Measurements from ENCODE around the gene WDR81. TPM values are rescaled to one million over a fixed set of nuclear protein-coding genes. Genes with fewer than 3 reads are reported as not detected.
A peak's percentile ranks its signal among the peaks of the same experiment; 100 is the strongest.

Gene WDR81
- total RNA-seq, 1 experiment from 2014 or later = 20.5 TPM

DNA sequence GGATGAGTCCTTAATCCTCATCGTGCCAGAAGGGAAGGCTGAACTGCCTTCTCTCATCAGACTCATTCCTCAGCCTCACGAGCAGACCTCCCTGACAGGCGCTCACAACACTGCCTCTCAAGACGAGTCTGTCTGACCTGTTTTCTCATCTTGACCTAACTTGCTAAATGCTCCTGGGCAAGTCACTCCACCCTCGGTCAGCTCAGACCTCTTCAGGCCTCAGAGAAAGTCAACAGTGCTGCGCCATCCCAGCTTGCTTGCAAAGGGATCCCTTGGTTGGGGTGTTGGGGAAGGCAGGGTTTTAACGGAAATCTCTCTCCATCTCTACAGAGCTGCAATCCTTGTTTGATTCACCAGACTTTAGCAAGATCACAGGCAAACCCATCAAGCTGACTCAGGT, 52.4 kb downstream of the WDR81 start:
- intact Hi-C loops (cut with micrococcal nuclease; ENCODE audit: unreplicated experiment) = no loop called here
- Histone ChIP-seq H3K4me3 (no peak overlapping the region), H3K79me2 (ENCODE audit: low read depth) (no peaks in the 10 kb centered on the region), H3K27me3 (ENCODE audit: insufficient read depth, low read depth) (no peaks in the 10 kb centered on the region), H3K9me2 (ENCODE audit: insufficient read depth) (no peaks in the 10 kb centered on the region), H3K36me3 (ENCODE audit: low read depth) (no peaks in the 10 kb centered on the region), H4K20me1 (ENCODE audit: insufficient read depth) (no peaks in the 10 kb centered on the region), H3K27ac (no peak overlapping the region), H3K4me1 (replicated peaks; ENCODE audit: insufficient read depth) (no peaks in the 10 kb centered on the region), H3K4me2 (no peak overlapping the region), H3K9me3 (ENCODE audit: insufficient read depth, low read depth) (no peaks in the 10 kb centered on the region), H3F3A (ENCODE audit: insufficient read depth, low read depth) (peaks cover 4% of the 10 kb centered on the region; the same call in 1 of the 2 replicates), H2AFZ (no peak overlapping the region)
- CTCF ChIA-PET = no interaction called here
- no peak for DNase-seq
- TF ChIP-seq, protein P1, sequence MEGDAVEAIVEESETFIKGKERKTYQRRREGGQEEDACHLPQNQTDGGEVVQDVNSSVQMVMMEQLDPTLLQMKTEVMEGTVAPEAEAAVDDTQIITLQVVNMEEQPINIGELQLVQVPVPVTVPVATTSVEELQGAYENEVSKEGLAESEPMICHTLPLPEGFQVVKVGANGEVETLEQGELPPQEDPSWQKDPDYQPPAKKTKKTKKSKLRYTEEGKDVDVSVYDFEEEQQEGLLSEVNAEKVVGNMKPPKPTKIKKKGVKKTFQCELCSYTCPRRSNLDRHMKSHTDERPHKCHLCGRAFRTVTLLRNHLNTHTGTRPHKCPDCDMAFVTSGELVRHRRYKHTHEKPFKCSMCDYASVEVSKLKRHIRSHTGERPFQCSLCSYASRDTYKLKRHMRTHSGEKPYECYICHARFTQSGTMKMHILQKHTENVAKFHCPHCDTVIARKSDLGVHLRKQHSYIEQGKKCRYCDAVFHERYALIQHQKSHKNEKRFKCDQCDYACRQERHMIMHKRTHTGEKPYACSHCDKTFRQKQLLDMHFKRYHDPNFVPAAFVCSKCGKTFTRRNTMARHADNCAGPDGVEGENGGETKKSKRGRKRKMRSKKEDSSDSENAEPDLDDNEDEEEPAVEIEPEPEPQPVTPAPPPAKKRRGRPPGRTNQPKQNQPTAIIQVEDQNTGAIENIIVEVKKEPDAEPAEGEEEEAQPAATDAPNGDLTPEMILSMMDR (conservative IDR thresholded peaks at IDR 0.05) = no peak
- no peak for TF ChIP-seq EZH2 (IDR thresholded peaks at IDR 0.05; ENCODE audit: low read depth)
- BruUV-seq (replicated peaks) = no TSS peak
- POLR2A ChIA-PET (ENCODE audit: unreplicated experiment) = no interaction called here

DNA sequence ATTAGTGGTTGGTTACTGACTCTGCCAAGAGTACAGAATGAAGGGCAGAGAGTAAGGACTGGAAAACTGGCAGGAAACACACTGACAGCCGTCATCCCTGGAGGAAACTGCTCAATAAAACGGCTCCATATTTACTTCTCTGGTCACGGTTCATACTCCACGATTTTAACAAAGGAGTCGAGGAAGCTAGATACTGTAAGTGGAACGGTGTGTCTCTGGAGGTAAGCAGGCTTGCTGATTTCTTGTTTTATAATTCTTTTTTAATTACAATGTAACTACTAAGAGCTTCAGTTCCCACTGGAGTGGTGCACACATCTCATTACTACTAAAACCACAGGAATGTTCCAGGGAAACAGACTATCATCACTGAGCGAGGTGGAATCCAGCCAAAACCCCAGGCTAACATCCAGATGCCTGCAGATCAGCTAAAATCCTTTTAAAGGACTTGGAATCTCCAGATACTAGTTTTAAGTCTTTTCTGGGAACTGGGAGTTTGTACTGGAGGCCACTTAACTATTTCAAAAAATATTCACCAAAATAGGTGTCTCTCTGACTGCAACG, 55.1 kb downstream of the WDR81 start:
- no peak for TF ChIP-seq EZH2 (IDR thresholded peaks at IDR 0.05; ENCODE audit: low read depth)
- TF ChIP-seq, protein P1 (conservative IDR thresholded peaks at IDR 0.05) = no peak
- H2AFZ ChIP-seq = no peak overlapping the region

DNA sequence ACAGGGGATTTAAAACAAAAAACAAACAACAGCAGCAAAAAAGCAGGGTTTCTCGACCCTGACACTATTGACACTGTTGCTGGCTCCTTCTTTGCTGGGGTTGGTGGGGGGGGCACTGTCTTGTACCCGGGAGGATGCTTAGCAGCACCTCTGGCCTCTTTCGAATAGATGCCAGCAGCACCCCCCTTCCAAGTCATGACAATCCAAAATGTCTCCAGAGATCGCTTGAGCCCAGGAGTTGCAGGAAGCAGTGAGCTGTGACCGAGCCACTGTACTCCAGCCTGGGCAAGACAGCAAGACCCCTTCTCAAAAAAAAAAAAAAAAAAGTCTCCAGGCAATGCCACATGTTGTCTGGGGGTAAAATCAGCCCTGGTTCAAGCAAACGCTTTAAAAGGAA, 57.7 kb downstream of the WDR81 start:
- no TSS peak for BruUV-seq (replicated peaks)
- H3K27me3 ChIP-seq (ENCODE audit: insufficient read depth, low read depth) = no peaks in the 10 kb centered on the region
- peaks cover 10% of the 10 kb centered on the region; the same call in 1 of the 2 replicates for H3F3A ChIP-seq (ENCODE audit: insufficient read depth, low read depth)
- H3K27ac ChIP-seq = no peak overlapping the region
- H3K4me2 ChIP-seq = no peak overlapping the region
- H4K20me1 ChIP-seq (ENCODE audit: insufficient read depth) = no peaks in the 10 kb centered on the region
- TF ChIP-seq, protein P1 (conservative IDR thresholded peaks at IDR 0.05) = no peak
- TF ChIP-seq EZH2 (IDR thresholded peaks at IDR 0.05; ENCODE audit: low read depth) = no peak
- no peak for DNase-seq
- no peaks in the 10 kb centered on the region; the same call in 1 of the 2 replicates for H3K36me3 ChIP-seq (ENCODE audit: low read depth)
- POLR2A ChIA-PET (ENCODE audit: unreplicated experiment) = no interaction called here
- H2AFZ ChIP-seq = no peak overlapping the region
- no peak overlapping the region for H3K4me3 ChIP-seq
- H3K79me2 ChIP-seq (ENCODE audit: low read depth) = no peaks in the 10 kb centered on the region
- intact Hi-C loops (cut with micrococcal nuclease; ENCODE audit: unreplicated experiment) = no loop called here
- H3K9me3 ChIP-seq (ENCODE audit: insufficient read depth, low read depth) = no peaks in the 10 kb centered on the region
- H3K4me1 ChIP-seq (replicated peaks; ENCODE audit: insufficient read depth) = peaks cover 2% of the 10 kb centered on the region
- H3K9me2 ChIP-seq (ENCODE audit: insufficient read depth) = no peaks in the 10 kb centered on the region
- CTCF ChIA-PET = interaction anchor here (0.6 to 0.7 kb wide), 2 partner anchors 8 to 65 kb away, joined by 4 read pairs; no protein-coding TSS in a partner anchor

More for the DNA sequence above, 55.1 kb downstream of the WDR81 start:
- peaks cover 10% of the 10 kb centered on the region; the same call in 1 of the 2 replicates for H3F3A ChIP-seq (ENCODE audit: insufficient read depth, low read depth)
- no peak overlapping the region for H3K4me3 ChIP-seq
- no peaks in the 10 kb centered on the region for H3K9me2 ChIP-seq (ENCODE audit: insufficient read depth)
- peak in 1 of 2 experiments; percentile 51 for DNase-seq
- H3K36me3 ChIP-seq (ENCODE audit: low read depth) = no peaks in the 10 kb centered on the region
- no peaks in the 10 kb centered on the region for H3K4me1 ChIP-seq (replicated peaks; ENCODE audit: insufficient read depth)
- CTCF ChIA-PET = interaction anchor here (0.6 to 1.1 kb wide), 2 partner anchors 33 to 63 kb away, joined by 3 to 4 read pairs; no protein-coding TSS in a partner anchor
- H3K27ac ChIP-seq = no peak overlapping the region
- intact Hi-C loops (cut with micrococcal nuclease; ENCODE audit: unreplicated experiment) = no loop called here
- H3K4me2 ChIP-seq = no peak overlapping the region
- no peaks in the 10 kb centered on the region for H3K27me3 ChIP-seq (ENCODE audit: insufficient read depth, low read depth)
- no peaks in the 10 kb centered on the region for H4K20me1 ChIP-seq (ENCODE audit: insufficient read depth)
- no peaks in the 10 kb centered on the region for H3K9me3 ChIP-seq (ENCODE audit: insufficient read depth, low read depth)
- H3K79me2 ChIP-seq (ENCODE audit: low read depth) = no peaks in the 10 kb centered on the region
- POLR2A ChIA-PET (ENCODE audit: unreplicated experiment) = no interaction called here
- no TSS peak for BruUV-seq (replicated peaks)
